GM18499 (cell line): ENCODE results near the gene GSDMA.

ENCODE experiments used
- ATAC-seq: cut with Tn5 transposase; IDR thresholded peaks from one replicate; pipeline ENCODE4 v1.9.1; 2021; ENCODE audit warnings: moderate number of reproducible peaks; ENCODE audit not compliant: insufficient read depth, unreplicated experiment

Gene GSDMA, protein sequence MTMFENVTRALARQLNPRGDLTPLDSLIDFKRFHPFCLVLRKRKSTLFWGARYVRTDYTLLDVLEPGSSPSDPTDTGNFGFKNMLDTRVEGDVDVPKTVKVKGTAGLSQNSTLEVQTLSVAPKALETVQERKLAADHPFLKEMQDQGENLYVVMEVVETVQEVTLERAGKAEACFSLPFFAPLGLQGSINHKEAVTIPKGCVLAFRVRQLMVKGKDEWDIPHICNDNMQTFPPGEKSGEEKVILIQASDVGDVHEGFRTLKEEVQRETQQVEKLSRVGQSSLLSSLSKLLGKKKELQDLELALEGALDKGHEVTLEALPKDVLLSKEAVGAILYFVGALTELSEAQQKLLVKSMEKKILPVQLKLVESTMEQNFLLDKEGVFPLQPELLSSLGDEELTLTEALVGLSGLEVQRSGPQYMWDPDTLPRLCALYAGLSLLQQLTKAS

GRCh38 chr17:39962642-39963220 is at the start of gene GSDMA:
TSS of gene GSDMA (plus strand) at chr17:39963004. CDS start at chr17:39965688, 2,684 bp downstream.
- no peak for ATAC-seq

GRCh38 chr17:39913989-39914388 is 48.8 kb upstream of the GSDMA start:
- no peak for ATAC-seq

DNA sequence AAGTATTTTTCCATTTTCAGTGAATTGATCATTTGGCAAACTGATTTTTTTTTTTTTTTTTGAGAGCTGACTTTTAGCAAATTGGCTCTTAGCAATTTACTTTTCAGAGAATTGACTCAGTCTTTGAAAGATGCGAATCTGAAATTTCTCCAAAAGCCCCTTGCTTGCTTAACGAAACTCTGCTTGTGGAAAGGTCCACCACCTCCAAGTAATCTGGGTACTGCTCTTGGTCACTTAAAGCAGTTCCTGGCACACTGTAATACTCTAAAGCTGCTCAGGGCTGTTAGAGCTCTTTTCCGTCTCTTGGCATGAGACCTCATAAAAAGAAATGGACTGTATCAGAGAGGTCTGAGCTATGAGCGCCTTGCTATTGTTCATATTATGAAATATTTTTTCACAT is 47.2 kb upstream of the GSDMA start:
- ATAC-seq, result no peak

GRCh38 chr17:39916918-39917317 is 45.9 kb upstream of the GSDMA start:
- ATAC-seq, result no peak

DNA sequence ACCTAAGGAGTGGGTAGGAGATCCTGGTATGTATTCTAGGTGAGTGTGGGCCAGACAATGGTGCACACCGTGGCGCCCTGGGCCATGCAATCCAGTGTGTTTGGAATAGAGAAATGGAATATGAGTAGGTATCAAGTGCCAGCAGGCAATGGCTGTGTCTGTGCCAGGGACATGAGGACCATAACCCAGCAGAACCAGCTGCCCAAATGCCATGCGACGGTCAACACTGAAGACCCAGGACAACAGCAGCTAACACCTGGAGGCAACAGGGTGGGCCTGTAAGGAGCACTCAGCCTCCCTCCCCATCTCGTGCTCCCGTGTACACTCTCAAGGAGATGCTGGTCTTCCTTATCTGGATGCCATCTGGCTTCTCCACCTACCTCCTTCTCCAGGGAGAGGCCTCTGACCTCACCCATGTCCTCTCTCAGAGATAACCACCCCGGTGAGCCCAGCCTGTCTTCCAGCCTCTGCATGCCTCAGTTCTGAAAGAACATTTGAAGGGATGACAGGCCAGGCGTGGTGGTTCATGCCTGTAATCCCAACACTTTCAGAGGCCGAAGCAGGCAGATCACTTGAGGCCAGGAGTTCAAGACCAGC is 43.6 kb upstream of the GSDMA start:
- no peak for ATAC-seq

DNA sequence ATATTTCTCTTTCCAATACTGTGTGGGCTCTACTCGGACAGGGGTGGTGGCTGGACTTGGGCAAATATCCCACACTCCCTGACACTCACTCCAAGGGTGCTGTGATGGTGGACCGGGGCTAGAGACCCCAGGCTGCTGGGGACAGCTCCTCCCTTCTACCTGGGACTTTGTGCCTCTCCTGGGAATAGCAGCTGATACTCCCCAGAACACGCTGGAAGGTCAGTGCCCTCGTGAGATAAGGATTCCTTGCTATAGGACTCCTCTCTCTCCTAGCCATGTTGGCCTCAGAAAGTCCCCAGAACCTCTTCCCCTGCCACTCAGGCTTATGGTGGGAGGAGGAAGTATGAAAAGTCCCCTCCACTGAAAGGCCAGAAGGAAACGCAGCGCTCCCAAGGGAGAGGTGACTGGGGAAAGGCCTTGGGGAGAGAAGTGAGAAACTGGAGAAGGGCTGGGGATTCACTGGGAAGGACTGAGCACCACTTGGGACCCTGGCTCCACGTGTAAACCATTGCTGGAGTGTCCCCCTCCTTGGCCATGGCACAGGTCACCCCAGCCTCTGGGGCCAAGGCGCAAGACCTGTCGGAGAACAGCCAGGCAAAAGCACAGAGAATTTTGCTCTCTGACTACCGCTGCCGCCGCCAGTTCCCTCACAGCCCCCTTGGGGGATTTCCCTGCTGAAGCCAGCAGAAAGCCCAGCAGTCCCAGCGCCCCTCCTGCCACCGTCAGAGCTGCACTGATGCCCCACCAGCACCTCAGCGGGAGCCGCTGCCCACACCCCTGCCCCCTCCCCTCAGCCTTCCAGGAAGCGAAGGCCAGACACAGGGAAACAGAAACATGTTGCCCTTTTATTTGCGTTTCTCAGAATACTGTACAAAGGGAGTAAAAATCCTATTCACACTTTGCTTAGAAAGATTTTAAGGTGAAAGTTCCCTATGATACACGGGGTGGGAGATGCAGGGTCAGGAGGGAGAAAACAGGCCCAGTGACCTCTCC is 42.3 kb upstream of the GSDMA start:
- ATAC-seq, result no peak

DNA sequence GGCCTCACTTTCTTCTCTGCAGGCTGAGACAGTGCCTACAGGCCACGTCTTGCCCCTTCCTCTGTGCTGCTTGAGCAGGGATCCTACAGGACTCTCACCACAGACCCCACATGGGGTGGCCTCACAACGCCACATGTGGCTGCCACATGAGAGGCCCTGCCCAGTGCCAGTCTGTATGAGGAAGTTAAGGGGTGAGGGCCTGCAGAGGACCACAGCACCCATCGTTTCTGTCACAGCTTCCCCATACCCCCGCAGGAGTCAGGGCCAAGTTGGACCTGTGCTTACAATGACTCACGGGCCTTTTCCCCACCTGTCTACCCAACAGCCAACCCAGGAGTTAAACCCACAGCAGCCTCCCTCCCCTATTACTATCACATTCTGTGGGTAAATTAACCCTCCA is 41.5 kb upstream of the GSDMA start:
- ATAC-seq, result no peak

- ATAC-seq, result no peak
These were observed 40.8 kb upstream of the GSDMA start for GRCh38 chr17:39922006-39922405.

DNA sequence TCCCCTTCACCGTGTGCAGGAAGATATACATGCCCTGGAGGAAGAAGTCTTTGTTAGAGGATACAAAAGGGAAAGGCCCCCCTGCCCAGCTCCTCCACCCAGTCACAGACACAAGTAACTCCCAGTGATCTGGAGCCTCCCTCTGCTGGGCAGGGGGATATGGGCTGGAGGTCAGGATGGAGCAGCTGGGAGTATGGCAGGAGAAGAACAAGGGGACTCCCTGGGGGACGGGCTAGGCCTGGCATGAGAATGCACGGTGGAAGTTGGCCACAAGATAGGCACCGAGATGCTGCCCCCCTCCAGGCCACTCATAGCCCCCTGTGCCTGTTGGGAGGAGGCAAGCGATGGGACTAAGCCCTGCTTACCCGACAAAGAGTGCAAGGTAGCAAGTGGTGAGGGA is 39.6 kb upstream of the GSDMA start:
- no peak for ATAC-seq

DNA sequence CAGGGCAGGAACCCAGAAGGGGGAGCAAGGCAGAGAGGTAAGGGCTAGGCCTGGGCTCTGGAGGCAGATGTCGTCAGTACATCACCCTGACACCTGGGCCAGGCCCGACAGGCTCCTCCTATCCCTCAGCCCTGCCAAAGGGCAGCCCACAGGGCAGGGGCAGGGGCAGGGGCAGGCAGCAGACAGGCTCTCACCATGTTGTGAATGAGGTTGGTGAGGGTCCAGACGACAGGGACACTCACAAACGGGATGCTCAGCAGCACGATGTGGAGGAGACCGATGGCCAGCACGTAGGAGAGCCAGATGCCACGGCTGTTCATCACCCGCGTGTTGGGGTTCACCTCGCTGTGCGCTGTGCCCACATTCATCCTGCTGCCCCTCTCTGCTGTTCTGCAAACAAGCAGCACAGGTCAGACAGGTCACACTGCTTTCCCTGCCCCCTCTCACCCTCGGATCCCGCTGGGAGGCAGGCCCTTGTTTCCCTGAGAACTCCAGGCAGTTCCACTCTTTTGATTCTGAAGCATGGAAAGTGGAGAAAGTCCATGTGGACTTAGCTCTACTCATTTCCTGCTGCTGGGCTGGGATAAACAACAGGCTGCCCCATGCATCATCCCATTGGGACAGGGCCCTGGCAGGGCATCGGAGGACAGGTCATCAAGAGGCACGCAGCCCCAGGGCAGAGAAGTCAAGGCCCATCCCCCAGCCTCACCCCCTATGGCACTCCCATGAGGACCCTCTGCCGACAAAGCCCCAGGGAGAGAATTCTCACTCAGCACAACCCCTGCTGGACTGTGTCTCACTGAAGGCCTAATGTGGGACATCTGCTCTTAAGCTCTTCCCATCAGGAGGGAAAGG is 38.7 kb upstream of the GSDMA start:
- no peak for ATAC-seq

- no peak for ATAC-seq
These were observed 38.1 kb upstream of the GSDMA start for GRCh38 chr17:39924691-39925055.

GRCh38 chr17:39925282-39926134 is 37.3 kb upstream of the GSDMA start:
- ATAC-seq, result no peak

DNA sequence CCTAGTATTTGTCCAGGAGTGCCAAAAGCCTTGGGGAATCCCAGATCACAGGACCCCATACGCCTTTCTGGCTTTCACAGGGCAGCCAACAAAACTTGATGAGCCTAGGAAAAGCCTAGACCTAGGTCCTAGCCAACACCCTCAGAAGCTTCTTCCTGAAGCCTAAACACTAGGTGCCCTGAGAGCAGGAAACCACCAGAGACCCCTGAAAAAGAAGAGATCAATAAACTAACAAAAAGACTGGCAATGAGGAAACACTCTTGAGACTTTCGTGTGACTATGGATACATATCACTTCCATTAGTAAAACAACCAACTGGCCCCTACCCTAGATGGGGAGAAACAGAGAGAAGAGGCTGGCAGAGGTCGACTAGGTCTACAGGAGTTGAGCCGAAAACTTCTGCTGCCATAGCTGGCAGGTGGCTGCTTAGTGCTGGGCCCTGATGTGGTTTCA is 36.6 kb upstream of the GSDMA start:
- no peak for ATAC-seq

- no peak for ATAC-seq
These were observed 36.2 kb upstream of the GSDMA start for GRCh38 chr17:39926588-39927100.

- no peak for ATAC-seq
These were observed 35.5 kb upstream of the GSDMA start, which contains the start of the genes LRRC3C and ORMDL3 for GRCh38 chr17:39927101-39927928. TSS of gene LRRC3C (plus strand) at chr17:39927732. CDS start at chr17:39941524, 13,792 bp downstream. TSS of gene ORMDL3 (minus strand) at chr17:39927601. CDS start at chr17:39924203, 3,398 bp downstream.

- no peak for ATAC-seq
These were observed 34.6 kb upstream of the GSDMA start for GRCh38 chr17:39927929-39928857.
